ENCODE measurements around the gene ZBP1.

DNA sequence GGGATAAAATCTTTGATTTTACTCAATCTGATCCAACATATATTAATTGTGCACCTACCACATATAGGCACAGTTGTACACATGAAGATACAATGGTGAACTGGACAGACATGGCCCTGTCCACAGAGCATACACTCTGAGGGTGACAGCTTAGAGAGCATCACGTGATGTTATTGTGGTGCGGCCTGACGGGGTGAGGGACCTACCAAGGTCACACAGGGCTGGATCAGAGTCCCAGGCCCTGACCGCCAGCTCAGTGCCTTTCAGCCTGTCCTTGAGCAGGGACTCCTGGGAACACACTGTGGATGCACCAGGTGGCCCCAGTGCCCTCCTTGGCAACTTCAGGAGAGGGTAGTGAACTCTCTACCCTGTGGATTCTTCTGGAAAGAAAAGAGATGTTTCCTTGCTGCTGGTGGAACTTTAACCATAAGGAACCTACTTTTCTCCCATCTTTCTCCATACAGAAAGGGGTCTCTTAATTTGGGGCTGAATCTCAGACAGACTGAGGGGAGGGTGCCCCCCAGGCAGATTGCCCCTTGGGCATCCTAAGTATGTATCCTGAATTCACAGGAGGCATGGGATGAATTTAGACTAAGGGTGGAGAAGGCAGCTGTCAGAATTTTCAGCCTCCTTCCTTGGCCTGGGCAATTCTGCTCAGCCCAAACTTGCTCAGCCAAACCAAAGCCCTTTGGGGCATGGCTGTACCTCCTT lies 32.8 kb downstream of the ZBP1 start:
- no peak for TF ChIP-seq POLR2A (IDR thresholded peaks at IDR 0.05)
- TF ChIP-seq, protein P1, sequence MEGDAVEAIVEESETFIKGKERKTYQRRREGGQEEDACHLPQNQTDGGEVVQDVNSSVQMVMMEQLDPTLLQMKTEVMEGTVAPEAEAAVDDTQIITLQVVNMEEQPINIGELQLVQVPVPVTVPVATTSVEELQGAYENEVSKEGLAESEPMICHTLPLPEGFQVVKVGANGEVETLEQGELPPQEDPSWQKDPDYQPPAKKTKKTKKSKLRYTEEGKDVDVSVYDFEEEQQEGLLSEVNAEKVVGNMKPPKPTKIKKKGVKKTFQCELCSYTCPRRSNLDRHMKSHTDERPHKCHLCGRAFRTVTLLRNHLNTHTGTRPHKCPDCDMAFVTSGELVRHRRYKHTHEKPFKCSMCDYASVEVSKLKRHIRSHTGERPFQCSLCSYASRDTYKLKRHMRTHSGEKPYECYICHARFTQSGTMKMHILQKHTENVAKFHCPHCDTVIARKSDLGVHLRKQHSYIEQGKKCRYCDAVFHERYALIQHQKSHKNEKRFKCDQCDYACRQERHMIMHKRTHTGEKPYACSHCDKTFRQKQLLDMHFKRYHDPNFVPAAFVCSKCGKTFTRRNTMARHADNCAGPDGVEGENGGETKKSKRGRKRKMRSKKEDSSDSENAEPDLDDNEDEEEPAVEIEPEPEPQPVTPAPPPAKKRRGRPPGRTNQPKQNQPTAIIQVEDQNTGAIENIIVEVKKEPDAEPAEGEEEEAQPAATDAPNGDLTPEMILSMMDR (IDR thresholded peaks at IDR 0.05), result no peak
